GM23338 (cell line): ENCODE data around the gene FBXL17. TPM values are rescaled to one million over a fixed set of nuclear protein-coding genes. Genes with fewer than 3 reads are reported as not detected.

ENCODE experiments used
- ATAC-seq: fragments of 200-7000 bp; cut with Tn5 transposase; 3 replicates; pipeline ENCODE4 v1.9.1; 2020
- DNase-seq: peaks from one replicate; pipeline ENCODE4 v3.0.0-alpha.2; 2015; ENCODE audit warnings: low spot score
- H2AFZ ChIP-seq: fragments of 200-600 bp; sonication (generic); 2 replicates; pipeline ENCODE4 v1.8.0; 2016; ENCODE audit warnings: antibody characterized with exemption, mild to moderate bottlenecking, moderate library complexity
- H3F3A ChIP-seq: fragments of 200-600 bp; sonication (generic); replicated peaks from 2 replicates; pipeline ENCODE4 v1.8.0; 2017; ENCODE audit warnings: antibody characterized with exemption, mixed run types, low read depth
- H3K27ac ChIP-seq: fragments of 200-600 bp; sonication (generic); 2 replicates; pipeline ENCODE4 v1.6.1; 2016; ENCODE audit warnings: low read depth
- H3K27me3 ChIP-seq: fragments of 200-600 bp; sonication (generic); 2 replicates; pipeline ENCODE4 v1.8.0; 2016; ENCODE audit warnings: mild to moderate bottlenecking, mixed run types, moderate library complexity; ENCODE audit not compliant: insufficient read depth
- H3K36me3 ChIP-seq: fragments of 200-600 bp; sonication (generic); 2 replicates; pipeline ENCODE4 v1.8.0; 2016; ENCODE audit warnings: mild to moderate bottlenecking; ENCODE audit not compliant: insufficient read depth
- H3K4me1 ChIP-seq: fragments of 200-600 bp; sonication (generic); 2 replicates; pipeline ENCODE4 v1.8.0; 2016; ENCODE audit warnings: mild to moderate bottlenecking, moderate library complexity; ENCODE audit not compliant: insufficient read depth
- H3K4me2 ChIP-seq: fragments of 200-600 bp; sonication (generic); 2 replicates; pipeline ENCODE4 v1.7.1; 2017; ENCODE audit warnings: mixed run types
- H3K4me3 ChIP-seq: fragments of 200-600 bp; sonication (generic); 2 replicates; pipeline ENCODE4 v1.6.1; 2016; ENCODE audit warnings: mixed run types
- H3K79me2 ChIP-seq: fragments of 200-600 bp; sonication (generic); replicated peaks from 2 replicates; pipeline ENCODE4 v1.8.0; 2017; ENCODE audit warnings: mild to moderate bottlenecking; ENCODE audit not compliant: insufficient read depth
- H3K9me2 ChIP-seq: fragments of 200-600 bp; sonication (generic); 2 replicates; pipeline ENCODE4 v1.8.0; 2017; ENCODE audit not compliant: insufficient read depth
- H4K20me1 ChIP-seq: fragments of 200-600 bp; sonication (generic); replicated peaks from 2 replicates; pipeline ENCODE4 v1.8.0; 2017; ENCODE audit warnings: mild to moderate bottlenecking; ENCODE audit not compliant: insufficient read depth
- H3K27ac Mint-ChIP-seq: 2 replicates; pipeline ENCODE4 v1.8.0; 2020; ENCODE audit warnings: inconsistent platforms, mild to moderate bottlenecking, moderate library complexity, mixed read lengths
- H3K27me3 Mint-ChIP-seq: 3 replicates; pipeline ENCODE4 v1.8.0; 2022; ENCODE audit warnings: low read depth, mild to moderate bottlenecking, moderate library complexity, mixed read lengths, inconsistent platforms; ENCODE audit not compliant: insufficient read depth, poor library complexity
- H3K36me3 Mint-ChIP-seq: 3 replicates; pipeline ENCODE4 v1.8.0; 2021; ENCODE audit warnings: low read depth, mild to moderate bottlenecking, inconsistent platforms, moderate library complexity, mixed read lengths
- H3K4me1 Mint-ChIP-seq: 3 replicates; pipeline ENCODE4 v1.8.0; 2020; ENCODE audit warnings: mild to moderate bottlenecking, inconsistent platforms, mixed read lengths
- H3K4me3 Mint-ChIP-seq: 3 replicates; pipeline ENCODE4 v1.8.0; 2021; ENCODE audit warnings: moderate library complexity, mild to moderate bottlenecking, inconsistent platforms, mixed read lengths
- H3K9me3 Mint-ChIP-seq: 3 replicates; pipeline ENCODE4 v1.8.0; 2020; ENCODE audit warnings: moderate library complexity, mild to moderate bottlenecking, inconsistent platforms, mixed read lengths
- CREB1 ChIP-seq: fragments of 250-450 bp; sonication (Bioruptor Pico); IDR thresholded peaks from 2 replicates; pipeline ENCODE4 v1.5.0; 2020; ENCODE audit warnings: low read depth, mild to moderate bottlenecking, moderate library complexity
- EZH2 ChIP-seq: fragments of 200-600 bp; sonication (generic); IDR thresholded peaks from one replicate; pipeline ENCODE4 v1.8.0; 2017; ENCODE audit warnings: antibody characterized with exemption, mild to moderate bottlenecking, low read depth; ENCODE audit not compliant: unreplicated experiment
- EZH2phosphoT487 ChIP-seq: fragments of 200-600 bp; sonication (generic); IDR thresholded peaks from one replicate; pipeline ENCODE4 v1.8.1; 2018; ENCODE audit warnings: antibody characterized with exemption; ENCODE audit not compliant: unreplicated experiment
- JUNB ChIP-seq: IDR thresholded peaks from one replicate; pipeline ENCODE4 v1.6.1; 2016; ENCODE audit warnings: antibody characterized with exemption; ENCODE audit not compliant: unreplicated experiment
- NANOG ChIP-seq: IDR thresholded peaks from 2 replicates; pipeline ENCODE4 v1.6.1; 2016; ENCODE audit warnings: antibody characterized with exemption, borderline replicate concordance
- POLR2AphosphoS5 ChIP-seq: IDR thresholded peaks from 2 replicates; pipeline ENCODE4 v1.6.1; 2016; ENCODE audit warnings: antibody characterized with exemption, low read depth
- REST ChIP-seq: IDR thresholded peaks from one replicate; pipeline ENCODE4 v1.6.1; 2018; ENCODE audit warnings: antibody characterized with exemption; ENCODE audit not compliant: unreplicated experiment
- ZNF114 ChIP-seq: fragments of 250-450 bp; sonication (Bioruptor Pico); IDR thresholded peaks from 2 replicates; pipeline ENCODE4 v1.5.0; 2020; ENCODE audit warnings: mild to moderate bottlenecking, moderate library complexity
- ZNF331 ChIP-seq: fragments of 250-450 bp; sonication (Bioruptor Pico); IDR thresholded peaks from 2 replicates; pipeline ENCODE4 v1.5.0; 2020; ENCODE audit warnings: low read depth, mild to moderate bottlenecking, moderate library complexity
- polyA plus RNA-seq: library from polyadenylated mRNA; unstranded; fragments of >200 nt; fragmentation: Nextera tagmentation; extraction: Ambion mirVana; gene quantifications from 2 replicates; pipeline ENCODE4 v1.2.1, GENCODE V29; 2016
- total RNA-seq: library from RNA; depleted of rRNA; stranded (reverse); fragments of >200 nt; shearing (Covaris generic); gene quantifications from 2 replicates; pipeline ENCODE4 v1.2.3, GENCODE V29; 2014
- TF ChIP-seq, protein P1 (sequence below), 2 experiments: fragments of 200-600 bp in 1 of 2; sonication (generic) in 1 of 2; conservative IDR thresholded peaks; 2 replicates each; pipeline versions ENCODE4 v1.5.1 to v1.6.1; 2016 to 2017; ENCODE audit warnings: antibody characterized with exemption in 2 of 2, low read depth in 2 of 2, mild to moderate bottlenecking in 2 of 2, moderate library complexity in 1 of 2
- TF ChIP-seq, protein P2 (sequence below): IDR thresholded peaks from 2 replicates; pipeline ENCODE4 v1.6.1; 2016; ENCODE audit warnings: antibody characterized with exemption

Gene FBXL17
- total and polyA plus RNA-seq, 2 experiments from 2014 or later, result 2.0 to 2.7 TPM

DNA sequence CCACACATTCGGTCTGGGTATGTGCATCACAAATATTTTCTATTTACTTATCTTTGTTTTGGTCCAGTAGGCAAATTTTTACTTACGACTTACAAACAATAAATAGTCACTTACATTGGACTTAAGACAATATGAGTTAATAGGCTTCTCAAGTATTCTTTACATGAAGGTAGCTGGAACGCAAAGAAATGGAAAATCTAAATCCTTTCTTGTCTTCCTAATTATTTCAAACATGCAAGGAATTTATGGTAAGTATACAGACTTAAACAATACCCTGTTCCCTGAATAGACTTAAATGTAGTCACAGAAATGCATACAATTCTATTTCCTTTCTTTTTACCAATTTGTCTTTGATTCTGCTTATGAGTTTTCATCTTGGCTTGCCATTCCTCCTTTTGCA, 448.6 kb downstream of the FBXL17 start:
- H3K4me3 Mint-ChIP-seq, result no peak overlapping the region
- Histone ChIP-seq H3K4me1 (peaks cover 48% of the 10 kb centered on the region), H4K20me1 (no peaks in the 10 kb centered on the region), H3K4me3 (no peak overlapping the region), H3F3A (no peaks in the 10 kb centered on the region), H3K27ac (peak overlapping the region; percentile 36), H3K27me3 (no peaks in the 10 kb centered on the region), H3K9me2 (no peaks in the 10 kb centered on the region), H3K4me2 (peak overlapping the region; percentile 16; the same call in 1 of the 2 replicates), H3K79me2 (no peaks in the 10 kb centered on the region), H2AFZ (no peak overlapping the region), H3K36me3 (no peaks in the 10 kb centered on the region)
- DNase-seq (peak; percentile 72), ATAC-seq (peak; percentile 45; the same call in 2 of the 3 replicates)
- peaks cover 35% of the 10 kb centered on the region for H3K4me1 Mint-ChIP-seq
- no peaks in the 10 kb centered on the region for H3K9me3 Mint-ChIP-seq
- H3K27me3 Mint-ChIP-seq, result no peaks in the 10 kb centered on the region
- TF ChIP-seq NANOG (peak; percentile 70; the same call in 1 of the 2 replicates), JUNB (no peak)
- H3K36me3 Mint-ChIP-seq, result no peaks in the 10 kb centered on the region
- H3K27ac Mint-ChIP-seq, result peak overlapping the region; percentile 32; the same call in 1 of the 2 replicates

DNA sequence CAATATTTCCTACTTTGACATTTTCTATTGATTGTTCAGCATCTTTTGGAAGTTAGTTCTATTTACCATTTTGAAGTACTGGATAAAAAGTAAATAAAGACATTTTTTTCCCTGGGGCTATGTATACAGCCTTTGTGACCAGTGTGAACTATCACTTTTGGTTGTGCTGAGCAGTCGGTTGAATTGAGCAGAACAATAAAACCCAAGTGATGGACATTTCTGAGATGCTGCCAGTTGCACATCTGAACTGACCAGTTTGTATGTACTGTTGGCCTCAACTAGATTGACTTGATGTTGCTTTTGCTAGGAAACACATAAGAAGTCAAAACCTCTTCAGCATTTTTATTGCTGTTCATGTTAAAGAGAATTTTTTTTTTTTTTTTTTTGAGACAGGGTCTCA, 451.0 kb downstream of the FBXL17 start:
- Mint-ChIP-seq H3K9me3 (no peaks in the 10 kb centered on the region), H3K36me3 (no peaks in the 10 kb centered on the region), H3K27me3 (no peaks in the 10 kb centered on the region), H3K4me3 (no peak overlapping the region), H3K4me1 (peaks cover 26% of the 10 kb centered on the region), H3K27ac (no peak overlapping the region)
- Histone ChIP-seq H3K27ac (no peak overlapping the region), H3K9me2 (no peaks in the 10 kb centered on the region), H3K27me3 (no peaks in the 10 kb centered on the region), H3K4me1 (peaks cover 34% of the 10 kb centered on the region), H3F3A (no peaks in the 10 kb centered on the region), H3K79me2 (no peaks in the 10 kb centered on the region), H3K4me3 (no peak overlapping the region), H3K4me2 (no peak overlapping the region), H2AFZ (no peak overlapping the region), H4K20me1 (no peaks in the 10 kb centered on the region), H3K36me3 (no peaks in the 10 kb centered on the region)
- ATAC-seq (no peak), DNase-seq (no peak)
- TF ChIP-seq ZNF114 (CRISPR knock-in tag) (no peak), POLR2AphosphoS5 (no peak), JUNB (no peak), ZNF331 (CRISPR knock-in tag) (no peak), REST (no peak), EZH2 (no peak), NANOG (no peak), CREB1 (CRISPR knock-in tag) (no peak), EZH2phosphoT487 (no peak)
- TF ChIP-seq, protein P1, sequence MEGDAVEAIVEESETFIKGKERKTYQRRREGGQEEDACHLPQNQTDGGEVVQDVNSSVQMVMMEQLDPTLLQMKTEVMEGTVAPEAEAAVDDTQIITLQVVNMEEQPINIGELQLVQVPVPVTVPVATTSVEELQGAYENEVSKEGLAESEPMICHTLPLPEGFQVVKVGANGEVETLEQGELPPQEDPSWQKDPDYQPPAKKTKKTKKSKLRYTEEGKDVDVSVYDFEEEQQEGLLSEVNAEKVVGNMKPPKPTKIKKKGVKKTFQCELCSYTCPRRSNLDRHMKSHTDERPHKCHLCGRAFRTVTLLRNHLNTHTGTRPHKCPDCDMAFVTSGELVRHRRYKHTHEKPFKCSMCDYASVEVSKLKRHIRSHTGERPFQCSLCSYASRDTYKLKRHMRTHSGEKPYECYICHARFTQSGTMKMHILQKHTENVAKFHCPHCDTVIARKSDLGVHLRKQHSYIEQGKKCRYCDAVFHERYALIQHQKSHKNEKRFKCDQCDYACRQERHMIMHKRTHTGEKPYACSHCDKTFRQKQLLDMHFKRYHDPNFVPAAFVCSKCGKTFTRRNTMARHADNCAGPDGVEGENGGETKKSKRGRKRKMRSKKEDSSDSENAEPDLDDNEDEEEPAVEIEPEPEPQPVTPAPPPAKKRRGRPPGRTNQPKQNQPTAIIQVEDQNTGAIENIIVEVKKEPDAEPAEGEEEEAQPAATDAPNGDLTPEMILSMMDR (conservative IDR thresholded peaks at IDR 0.05; ENCODE audit: low read depth in 2 of 2), result no peak
- TF ChIP-seq, protein P2, sequence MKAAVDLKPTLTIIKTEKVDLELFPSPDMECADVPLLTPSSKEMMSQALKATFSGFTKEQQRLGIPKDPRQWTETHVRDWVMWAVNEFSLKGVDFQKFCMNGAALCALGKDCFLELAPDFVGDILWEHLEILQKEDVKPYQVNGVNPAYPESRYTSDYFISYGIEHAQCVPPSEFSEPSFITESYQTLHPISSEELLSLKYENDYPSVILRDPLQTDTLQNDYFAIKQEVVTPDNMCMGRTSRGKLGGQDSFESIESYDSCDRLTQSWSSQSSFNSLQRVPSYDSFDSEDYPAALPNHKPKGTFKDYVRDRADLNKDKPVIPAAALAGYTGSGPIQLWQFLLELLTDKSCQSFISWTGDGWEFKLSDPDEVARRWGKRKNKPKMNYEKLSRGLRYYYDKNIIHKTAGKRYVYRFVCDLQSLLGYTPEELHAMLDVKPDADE, result no peak
